ENCODE data around the gene ZBTB11.
"Not testable (repeated sequence)": the region's sequence is repeated elsewhere in the genome, so short reads cannot be mapped to it uniquely, and the experiment has no call there.

Gene ZBTB11

GRCh38 chr3:101691685-101692671 is 15.0 kb upstream of the ZBTB11 start:
- not testable (repeated sequence) for DNase-seq

- DNase-seq: no peak
Observed at GRCh38 chr3:101690972-101691371, 14.0 kb upstream of the ZBTB11 start.

GRCh38 chr3:101689286-101689685 is 12.4 kb upstream of the ZBTB11 start:
- DNase-seq: no peak

- DNase-seq: peak; percentile 39
Observed at GRCh38 chr3:101687142-101687931, 10.4 kb upstream of the ZBTB11 start.

GRCh38 chr3:101685870-101686307 is 9.0 kb upstream of the ZBTB11 start:
- DNase-seq: peak; percentile 8

GRCh38 chr3:101685050-101685400 is 8.1 kb upstream of the ZBTB11 start:
- no peak for DNase-seq

- no peak for DNase-seq
Observed at GRCh38 chr3:101680466-101680865, 3.5 kb upstream of the ZBTB11 start.

GRCh38 chr3:101678837-101679236 is 1.9 kb upstream of the ZBTB11 start:
- not testable (repeated sequence) for DNase-seq

- DNase-seq: no peak
Observed at GRCh38 chr3:101677436-101678286, 729 bp upstream of the ZBTB11 start.

GRCh38 chr3:101676216-101676764 is 642 bp downstream of the ZBTB11 start:
- peak; percentile 97 for DNase-seq

GRCh38 chr3:101675709-101676215 is 1.2 kb downstream of the ZBTB11 start:
- DNase-seq: no peak

- DNase-seq: no peak
Observed at GRCh38 chr3:101674518-101674917, 2.4 kb downstream of the ZBTB11 start.

- DNase-seq: no peak
Observed at GRCh38 chr3:101673953-101674352, 3.0 kb downstream of the ZBTB11 start.

GRCh38 chr3:101671014-101671413 is 5.9 kb downstream of the ZBTB11 start:
- no peak for DNase-seq

GRCh38 chr3:101667844-101668243 is 9.1 kb downstream of the ZBTB11 start:
- no peak for DNase-seq

GRCh38 chr3:101667331-101667730 is 9.6 kb downstream of the ZBTB11 start:
- DNase-seq: no peak

- DNase-seq: no peak
Observed at GRCh38 chr3:101665851-101666250, 11.1 kb downstream of the ZBTB11 start.

GRCh38 chr3:101665357-101665756 is 11.6 kb downstream of the ZBTB11 start:
- no peak for DNase-seq

GRCh38 chr3:101660714-101661113 is 16.2 kb downstream of the ZBTB11 start:
- DNase-seq: no peak

GRCh38 chr3:101656651-101657050 is 20.3 kb downstream of the ZBTB11 start:
- DNase-seq: no peak

GRCh38 chr3:101646726-101647125 is 30.2 kb downstream of the ZBTB11 start:
- peak; percentile 1 for DNase-seq
